ENCODE measurements around the gene PRELID3B. TPM values are rescaled to one million over a fixed set of nuclear protein-coding genes. Genes with fewer than 3 reads are reported as not detected.

Gene PRELID3B
- total RNA-seq, 1 experiment from 2014 or later, result 137 TPM

GRCh38 chr20:58994390-58995159 lies 48.0 kb downstream of the PRELID3B start:
- H3K27me3 ChIP-seq (ENCODE audit: insufficient read depth, low read depth), result no peaks in the 10 kb centered on the region
- H3K9me3 ChIP-seq (ENCODE audit: insufficient read depth, low read depth), result no peaks in the 10 kb centered on the region
- H3K79me2 ChIP-seq (ENCODE audit: low read depth), result no peaks in the 10 kb centered on the region
- peaks cover 22% of the 10 kb centered on the region for H4K20me1 ChIP-seq (ENCODE audit: insufficient read depth)
- intact Hi-C loops (cut with micrococcal nuclease; ENCODE audit: unreplicated experiment), result no loop called here
- no peak overlapping the region for H3K27ac ChIP-seq
- H3K4me2 ChIP-seq, result no peak overlapping the region
- peaks cover 61% of the 10 kb centered on the region for H3K36me3 ChIP-seq (ENCODE audit: low read depth)
- BruUV-seq (replicated peaks), result no TSS peak
- no peak overlapping the region for H3K4me3 ChIP-seq
- H3K9me2 ChIP-seq (ENCODE audit: insufficient read depth), result no peaks in the 10 kb centered on the region
- TF ChIP-seq EZH2 (IDR thresholded peaks at IDR 0.05; ENCODE audit: low read depth) (no peak), CTCF (conservative IDR thresholded peaks at IDR 0.05) (no peak)
- DNase-seq, result no peak
- H3F3A ChIP-seq (ENCODE audit: insufficient read depth, low read depth), result peaks cover 62% of the 10 kb centered on the region
- ChIA-PET POLR2A (ENCODE audit: unreplicated experiment) (interaction anchor here (0.6 kb wide), 1 partner anchor 38 kb away, joined by 3 read pairs; the partner anchor contains the start of gene ATP5F1E), CTCF (interaction anchor here (0.5 kb wide), 1 partner anchor 12 kb away, joined by 7 read pairs; no protein-coding TSS in a partner anchor)
- no peaks in the 10 kb centered on the region for H3K4me1 ChIP-seq (replicated peaks; ENCODE audit: insufficient read depth)
- H2AFZ ChIP-seq, result no peak overlapping the region

GRCh38 chr20:58993332-58994248 lies 49.0 kb downstream of the PRELID3B start:
- ChIA-PET CTCF (no interaction called here), POLR2A (ENCODE audit: unreplicated experiment) (interaction anchor here (0.7 kb wide), 2 partner anchors 26 to 930 kb away, joined by 4 to 5 read pairs; no protein-coding TSS in a partner anchor)
- TF ChIP-seq CTCF (conservative IDR thresholded peaks at IDR 0.05) (no peak), EZH2 (IDR thresholded peaks at IDR 0.05; ENCODE audit: low read depth) (no peak)
- H2AFZ ChIP-seq, result no peak overlapping the region
- TSS peak; percentile 5 for BruUV-seq (replicated peaks)
- H3K36me3 ChIP-seq (ENCODE audit: low read depth), result peaks cover 61% of the 10 kb centered on the region
- H4K20me1 ChIP-seq (ENCODE audit: insufficient read depth), result peaks cover 22% of the 10 kb centered on the region
- no peaks in the 10 kb centered on the region for H3K9me3 ChIP-seq (ENCODE audit: insufficient read depth, low read depth)
- intact Hi-C loops (cut with micrococcal nuclease; ENCODE audit: unreplicated experiment), result no loop called here
- H3K4me2 ChIP-seq, result no peak overlapping the region
- H3K4me1 ChIP-seq (replicated peaks; ENCODE audit: insufficient read depth), result no peaks in the 10 kb centered on the region
- no peak for DNase-seq
- H3F3A ChIP-seq (ENCODE audit: insufficient read depth, low read depth), result peaks cover 62% of the 10 kb centered on the region
- no peak overlapping the region for H3K4me3 ChIP-seq
- no peaks in the 10 kb centered on the region for H3K79me2 ChIP-seq (ENCODE audit: low read depth)
- H3K27me3 ChIP-seq (ENCODE audit: insufficient read depth, low read depth), result no peaks in the 10 kb centered on the region
- no peak overlapping the region for H3K27ac ChIP-seq
- no peaks in the 10 kb centered on the region for H3K9me2 ChIP-seq (ENCODE audit: insufficient read depth)

GRCh38 chr20:58992911-58993310 lies 49.7 kb downstream of the PRELID3B start:
- Histone ChIP-seq H3K36me3 (ENCODE audit: low read depth) (peaks cover 68% of the 10 kb centered on the region), H3K4me3 (no peak overlapping the region), H3K9me3 (ENCODE audit: insufficient read depth, low read depth) (no peaks in the 10 kb centered on the region), H3K27ac (no peak overlapping the region), H3F3A (ENCODE audit: insufficient read depth, low read depth) (peaks cover 59% of the 10 kb centered on the region), H4K20me1 (ENCODE audit: insufficient read depth) (peaks cover 22% of the 10 kb centered on the region), H2AFZ (no peak overlapping the region), H3K79me2 (ENCODE audit: low read depth) (peaks cover under 1% of the 10 kb centered on the region; the same call in 1 of the 2 replicates), H3K4me2 (no peak overlapping the region), H3K27me3 (ENCODE audit: insufficient read depth, low read depth) (no peaks in the 10 kb centered on the region), H3K4me1 (replicated peaks; ENCODE audit: insufficient read depth) (no peaks in the 10 kb centered on the region), H3K9me2 (ENCODE audit: insufficient read depth) (no peaks in the 10 kb centered on the region)
- BruUV-seq (replicated peaks), result no TSS peak
- intact Hi-C loops (cut with micrococcal nuclease; ENCODE audit: unreplicated experiment), result no loop called here
- ChIA-PET CTCF (no interaction called here), POLR2A (ENCODE audit: unreplicated experiment) (interaction anchor here (0.7 kb wide), 1 partner anchor 930 kb away, joined by 4 read pairs; no protein-coding TSS in a partner anchor)
- TF ChIP-seq EZH2 (IDR thresholded peaks at IDR 0.05; ENCODE audit: low read depth) (no peak), CTCF (conservative IDR thresholded peaks at IDR 0.05) (no peak)
- DNase-seq, result no peak

All from PC-9 (cell line).